K562 (cell line): ENCODE measurements around the gene VARS1. TPM values are rescaled to one million over a fixed set of nuclear protein-coding genes. Genes with fewer than 3 reads are reported as not detected.

Experiments
- ARID2 ChIP-seq: fragments of 450-650 bp; IDR thresholded peaks from 2 replicates; pipeline ENCODE4 v1.6.1; 2017; ENCODE audit warnings: antibody characterized with exemption, mild to moderate bottlenecking
- BRF2 ChIP-seq: IDR thresholded peaks from 3 replicates; pipeline ENCODE4 v1.6.1; 2011; ENCODE audit warnings: borderline replicate concordance, mild to moderate bottlenecking; ENCODE audit not compliant: insufficient read length, insufficient read depth
- NCOA1 ChIP-seq: fragments of 450-650 bp; IDR thresholded peaks from 2 replicates; pipeline ENCODE4 v1.6.1; 2016; ENCODE audit warnings: low read depth
- SIN3B ChIP-seq: fragments of 450-650 bp; IDR thresholded peaks from 2 replicates; pipeline ENCODE4 v1.6.1; 2017; ENCODE audit warnings: low read depth, mild to moderate bottlenecking, moderate library complexity
- ZFP30 ChIP-seq: fragments of 250-450 bp; sonication (Bioruptor Pico); IDR thresholded peaks from 2 replicates; pipeline ENCODE4 v1.8.0; 2022; ENCODE audit warnings: moderate library complexity, mild to moderate bottlenecking, inconsistent platforms, borderline replicate concordance
- ZNF143 ChIP-seq: sonication (generic); formaldehyde crosslinking; IDR thresholded peaks from 2 replicates; pipeline ENCODE4 v1.9.0; 2022; ENCODE audit warnings: mild to moderate bottlenecking, missing genetic modification reagents
- ZNF23 ChIP-seq: fragments of 250-450 bp; sonication (Bioruptor Pico); IDR thresholded peaks from 2 replicates; pipeline ENCODE4 v1.4.0; 2020; ENCODE audit warnings: mild to moderate bottlenecking
- ZNF507 ChIP-seq: conservative IDR thresholded peaks from 2 replicates; pipeline ENCODE4 v1.6.1; 2017; ENCODE audit warnings: missing genetic modification characterization, missing compliant biosample characterization
- polyA plus RNA-seq, 8 experiments: library from polyadenylated mRNA; depleted of rRNA in 4 of 8; stranded (reverse) in 5 of 8; unstranded in 3 of 8; fragments of >200 nt; fragmentation: Nextera tagmentation in 2 of 8; fragmentation: Illumina TruSeq in 1 of 8; extraction: Ambion mirVana in 2 of 8; extraction: Trizol in 1 of 8; gene quantifications; 2 replicates each; pipeline versions ENCODE4 v1.2.1 to v1.2.3, GENCODE V29; 2011 to 2014; ENCODE audit warnings: inconsistent platforms in 1 of 8, missing spikeins in 1 of 8
- total RNA-seq, 7 experiments: library from RNA; depleted of rRNA in 6 of 7; stranded (reverse); fragments of >200 nt in 6 of 7; fragmentation: Illumina TruSeq in 2 of 7; extraction: Trizol in 2 of 7; gene quantifications; 2 replicates each; pipeline versions ENCODE4 v1.2.1 to v1.2.3, GENCODE V29; 2011 to 2021; ENCODE audit warnings: low replicate concordance in 1 of 7
- TF ChIP-seq, protein P1 (sequence below): fragments of 200-600 bp; sonication (generic); IDR thresholded peaks from one replicate; pipeline ENCODE4 v1.6.1; 2012; ENCODE audit warnings: mild to moderate bottlenecking, low read depth, low read length, inconsistent platforms
- TF ChIP-seq, protein P2 (sequence below), 2 experiments: fragments of 450-650 bp; IDR thresholded peaks; 2 replicates each; pipeline ENCODE4 v1.6.1; 2018; ENCODE audit warnings: mild to moderate bottlenecking in 2 of 2, low read depth in 1 of 2; ENCODE audit not compliant: partially characterized antibody in 2 of 2

Gene VARS1
- total and polyA plus RNA-seq, 9 of the 15 experiments (the other 6 are each of a cell fraction or from before 2014, with no cell fraction given) = 2.9 to 488 (median 130) TPM

DNA sequence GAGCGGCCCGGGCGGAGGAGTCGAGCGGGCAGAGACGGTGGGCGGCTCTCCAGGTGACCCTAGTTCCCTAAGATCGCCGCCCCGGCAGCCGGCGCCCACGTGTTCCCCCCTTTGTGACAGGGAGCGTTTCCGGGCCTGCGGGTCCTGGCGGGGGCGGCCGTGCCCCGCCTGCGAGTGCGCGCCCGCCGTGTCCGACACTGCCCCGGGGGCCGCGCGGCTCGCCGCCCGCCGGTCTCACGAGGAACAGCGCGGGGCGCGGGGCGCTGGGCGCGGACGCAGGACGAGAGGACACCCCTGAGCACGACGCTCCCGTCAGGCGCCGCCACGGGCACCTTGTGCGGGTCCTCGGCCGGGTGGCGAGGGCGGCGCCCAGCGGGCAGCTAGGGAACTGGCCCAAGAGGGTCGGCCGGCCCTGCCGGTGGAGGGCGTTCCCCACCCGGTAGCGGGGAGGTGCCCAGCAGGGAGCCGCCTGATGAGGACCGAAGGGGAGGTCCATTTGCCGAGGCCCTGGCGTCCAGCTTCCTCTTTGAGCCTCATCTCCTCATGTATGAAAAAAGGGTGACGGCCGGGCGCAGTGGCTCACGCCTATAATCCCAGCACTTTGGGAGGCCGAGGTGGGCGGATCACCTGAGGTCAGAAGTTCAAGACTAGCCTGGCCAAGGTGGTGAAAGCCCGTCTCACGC lies at the start of gene VARS1 (continued):
- TF ChIP-seq, protein P1, sequence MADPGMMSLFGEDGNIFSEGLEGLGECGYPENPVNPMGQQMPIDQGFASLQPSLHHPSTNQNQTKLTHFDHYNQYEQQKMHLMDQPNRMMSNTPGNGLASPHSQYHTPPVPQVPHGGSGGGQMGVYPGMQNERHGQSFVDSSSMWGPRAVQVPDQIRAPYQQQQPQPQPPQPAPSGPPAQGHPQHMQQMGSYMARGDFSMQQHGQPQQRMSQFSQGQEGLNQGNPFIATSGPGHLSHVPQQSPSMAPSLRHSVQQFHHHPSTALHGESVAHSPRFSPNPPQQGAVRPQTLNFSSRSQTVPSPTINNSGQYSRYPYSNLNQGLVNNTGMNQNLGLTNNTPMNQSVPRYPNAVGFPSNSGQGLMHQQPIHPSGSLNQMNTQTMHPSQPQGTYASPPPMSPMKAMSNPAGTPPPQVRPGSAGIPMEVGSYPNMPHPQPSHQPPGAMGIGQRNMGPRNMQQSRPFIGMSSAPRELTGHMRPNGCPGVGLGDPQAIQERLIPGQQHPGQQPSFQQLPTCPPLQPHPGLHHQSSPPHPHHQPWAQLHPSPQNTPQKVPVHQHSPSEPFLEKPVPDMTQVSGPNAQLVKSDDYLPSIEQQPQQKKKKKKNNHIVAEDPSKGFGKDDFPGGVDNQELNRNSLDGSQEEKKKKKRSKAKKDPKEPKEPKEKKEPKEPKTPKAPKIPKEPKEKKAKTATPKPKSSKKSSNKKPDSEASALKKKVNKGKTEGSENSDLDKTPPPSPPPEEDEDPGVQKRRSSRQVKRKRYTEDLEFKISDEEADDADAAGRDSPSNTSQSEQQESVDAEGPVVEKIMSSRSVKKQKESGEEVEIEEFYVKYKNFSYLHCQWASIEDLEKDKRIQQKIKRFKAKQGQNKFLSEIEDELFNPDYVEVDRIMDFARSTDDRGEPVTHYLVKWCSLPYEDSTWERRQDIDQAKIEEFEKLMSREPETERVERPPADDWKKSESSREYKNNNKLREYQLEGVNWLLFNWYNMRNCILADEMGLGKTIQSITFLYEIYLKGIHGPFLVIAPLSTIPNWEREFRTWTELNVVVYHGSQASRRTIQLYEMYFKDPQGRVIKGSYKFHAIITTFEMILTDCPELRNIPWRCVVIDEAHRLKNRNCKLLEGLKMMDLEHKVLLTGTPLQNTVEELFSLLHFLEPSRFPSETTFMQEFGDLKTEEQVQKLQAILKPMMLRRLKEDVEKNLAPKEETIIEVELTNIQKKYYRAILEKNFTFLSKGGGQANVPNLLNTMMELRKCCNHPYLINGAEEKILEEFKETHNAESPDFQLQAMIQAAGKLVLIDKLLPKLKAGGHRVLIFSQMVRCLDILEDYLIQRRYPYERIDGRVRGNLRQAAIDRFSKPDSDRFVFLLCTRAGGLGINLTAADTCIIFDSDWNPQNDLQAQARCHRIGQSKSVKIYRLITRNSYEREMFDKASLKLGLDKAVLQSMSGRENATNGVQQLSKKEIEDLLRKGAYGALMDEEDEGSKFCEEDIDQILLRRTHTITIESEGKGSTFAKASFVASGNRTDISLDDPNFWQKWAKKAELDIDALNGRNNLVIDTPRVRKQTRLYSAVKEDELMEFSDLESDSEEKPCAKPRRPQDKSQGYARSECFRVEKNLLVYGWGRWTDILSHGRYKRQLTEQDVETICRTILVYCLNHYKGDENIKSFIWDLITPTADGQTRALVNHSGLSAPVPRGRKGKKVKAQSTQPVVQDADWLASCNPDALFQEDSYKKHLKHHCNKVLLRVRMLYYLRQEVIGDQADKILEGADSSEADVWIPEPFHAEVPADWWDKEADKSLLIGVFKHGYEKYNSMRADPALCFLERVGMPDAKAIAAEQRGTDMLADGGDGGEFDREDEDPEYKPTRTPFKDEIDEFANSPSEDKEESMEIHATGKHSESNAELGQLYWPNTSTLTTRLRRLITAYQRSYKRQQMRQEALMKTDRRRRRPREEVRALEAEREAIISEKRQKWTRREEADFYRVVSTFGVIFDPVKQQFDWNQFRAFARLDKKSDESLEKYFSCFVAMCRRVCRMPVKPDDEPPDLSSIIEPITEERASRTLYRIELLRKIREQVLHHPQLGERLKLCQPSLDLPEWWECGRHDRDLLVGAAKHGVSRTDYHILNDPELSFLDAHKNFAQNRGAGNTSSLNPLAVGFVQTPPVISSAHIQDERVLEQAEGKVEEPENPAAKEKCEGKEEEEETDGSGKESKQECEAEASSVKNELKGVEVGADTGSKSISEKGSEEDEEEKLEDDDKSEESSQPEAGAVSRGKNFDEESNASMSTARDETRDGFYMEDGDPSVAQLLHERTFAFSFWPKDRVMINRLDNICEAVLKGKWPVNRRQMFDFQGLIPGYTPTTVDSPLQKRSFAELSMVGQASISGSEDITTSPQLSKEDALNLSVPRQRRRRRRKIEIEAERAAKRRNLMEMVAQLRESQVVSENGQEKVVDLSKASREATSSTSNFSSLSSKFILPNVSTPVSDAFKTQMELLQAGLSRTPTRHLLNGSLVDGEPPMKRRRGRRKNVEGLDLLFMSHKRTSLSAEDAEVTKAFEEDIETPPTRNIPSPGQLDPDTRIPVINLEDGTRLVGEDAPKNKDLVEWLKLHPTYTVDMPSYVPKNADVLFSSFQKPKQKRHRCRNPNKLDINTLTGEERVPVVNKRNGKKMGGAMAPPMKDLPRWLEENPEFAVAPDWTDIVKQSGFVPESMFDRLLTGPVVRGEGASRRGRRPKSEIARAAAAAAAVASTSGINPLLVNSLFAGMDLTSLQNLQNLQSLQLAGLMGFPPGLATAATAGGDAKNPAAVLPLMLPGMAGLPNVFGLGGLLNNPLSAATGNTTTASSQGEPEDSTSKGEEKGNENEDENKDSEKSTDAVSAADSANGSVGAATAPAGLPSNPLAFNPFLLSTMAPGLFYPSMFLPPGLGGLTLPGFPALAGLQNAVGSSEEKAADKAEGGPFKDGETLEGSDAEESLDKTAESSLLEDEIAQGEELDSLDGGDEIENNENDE = no peak
- TF ChIP-seq ZNF143 (CRISPR knock-in tag) (no peak), SIN3B (peak; percentile 96), ZNF23 (CRISPR knock-in tag) (no peak), NCOA1 (peak; percentile 65; the same call in 1 of the 2 replicates), ZFP30 (CRISPR knock-in tag) (no peak), ZNF507 (no peak), BRF2 (no peak), ARID2 (peak; percentile 55)
- TF ChIP-seq, protein P2, sequence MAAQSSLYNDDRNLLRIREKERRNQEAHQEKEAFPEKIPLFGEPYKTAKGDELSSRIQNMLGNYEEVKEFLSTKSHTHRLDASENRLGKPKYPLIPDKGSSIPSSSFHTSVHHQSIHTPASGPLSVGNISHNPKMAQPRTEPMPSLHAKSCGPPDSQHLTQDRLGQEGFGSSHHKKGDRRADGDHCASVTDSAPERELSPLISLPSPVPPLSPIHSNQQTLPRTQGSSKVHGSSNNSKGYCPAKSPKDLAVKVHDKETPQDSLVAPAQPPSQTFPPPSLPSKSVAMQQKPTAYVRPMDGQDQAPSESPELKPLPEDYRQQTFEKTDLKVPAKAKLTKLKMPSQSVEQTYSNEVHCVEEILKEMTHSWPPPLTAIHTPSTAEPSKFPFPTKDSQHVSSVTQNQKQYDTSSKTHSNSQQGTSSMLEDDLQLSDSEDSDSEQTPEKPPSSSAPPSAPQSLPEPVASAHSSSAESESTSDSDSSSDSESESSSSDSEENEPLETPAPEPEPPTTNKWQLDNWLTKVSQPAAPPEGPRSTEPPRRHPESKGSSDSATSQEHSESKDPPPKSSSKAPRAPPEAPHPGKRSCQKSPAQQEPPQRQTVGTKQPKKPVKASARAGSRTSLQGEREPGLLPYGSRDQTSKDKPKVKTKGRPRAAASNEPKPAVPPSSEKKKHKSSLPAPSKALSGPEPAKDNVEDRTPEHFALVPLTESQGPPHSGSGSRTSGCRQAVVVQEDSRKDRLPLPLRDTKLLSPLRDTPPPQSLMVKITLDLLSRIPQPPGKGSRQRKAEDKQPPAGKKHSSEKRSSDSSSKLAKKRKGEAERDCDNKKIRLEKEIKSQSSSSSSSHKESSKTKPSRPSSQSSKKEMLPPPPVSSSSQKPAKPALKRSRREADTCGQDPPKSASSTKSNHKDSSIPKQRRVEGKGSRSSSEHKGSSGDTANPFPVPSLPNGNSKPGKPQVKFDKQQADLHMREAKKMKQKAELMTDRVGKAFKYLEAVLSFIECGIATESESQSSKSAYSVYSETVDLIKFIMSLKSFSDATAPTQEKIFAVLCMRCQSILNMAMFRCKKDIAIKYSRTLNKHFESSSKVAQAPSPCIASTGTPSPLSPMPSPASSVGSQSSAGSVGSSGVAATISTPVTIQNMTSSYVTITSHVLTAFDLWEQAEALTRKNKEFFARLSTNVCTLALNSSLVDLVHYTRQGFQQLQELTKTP (IDR thresholded peaks at IDR 0.05; ENCODE audit: low read depth in 1 of 2, partially characterized antibody in 2 of 2) = peak in 1 of 2 experiments; percentile 66
